ENCODE measurements around the gene FGGY.

- TF ChIP-seq CTCF (IDR thresholded peaks at IDR 0.05): no peak
- TF ChIP-seq EZH2phosphoT487 (IDR thresholded peaks at IDR 0.05): no peak
Measured at GRCh38 chr1:59431566-59432294, 134.8 kb downstream of the FGGY start.

All from neural progenitor cell (in vitro differentiated cells).